SK-N-MC (cell line): ENCODE results near the gene FPR1.

Experiments
- DNase-seq: peaks from one replicate; pipeline ENCODE4 v3.0.0-alpha.2; 2011; ENCODE audit warnings: low read depth, low spot score
- H3K27ac ChIP-seq: fragments of 200-600 bp; sonication (generic); 2 replicates; pipeline ENCODE4 v1.5.1; 2016; ENCODE audit warnings: mixed run types
- H3K36me3 ChIP-seq: fragments of 200-600 bp; sonication (generic); 2 replicates; pipeline ENCODE4 v1.6.1; 2017; ENCODE audit warnings: antibody characterized with exemption, low read length, mixed read lengths; ENCODE audit not compliant: insufficient read depth
- H3K4me3 ChIP-seq: fragments of 200-600 bp; sonication (generic); 2 replicates; pipeline ENCODE4 v1.5.1; 2016
- H3K9ac ChIP-seq: fragments of 200-600 bp; sonication (generic); 2 replicates; pipeline ENCODE4 v1.8.0; 2017; ENCODE audit warnings: mixed run types, mixed read lengths; ENCODE audit not compliant: insufficient read length
- H3K9me3 ChIP-seq: fragments of 200-600 bp; sonication (generic); 2 replicates; pipeline ENCODE4 v1.6.1; 2017; ENCODE audit warnings: low read depth, mild to moderate bottlenecking, antibody characterized with exemption, low read length, moderate library complexity, mixed read lengths
- EZH2 ChIP-seq: fragments of 200-600 bp; sonication (generic); IDR thresholded peaks from one replicate; pipeline ENCODE4 v1.6.1; 2017; ENCODE audit warnings: antibody characterized with exemption
- FOXP2 ChIP-seq: optimal IDR thresholded peaks from 2 replicates; pipeline ENCODE3; 2011; ENCODE audit warnings: mild to moderate bottlenecking, moderate library complexity; ENCODE audit not compliant: insufficient read depth; ENCODE audit errors: extremely low read length, control extremely low read depth
- POLR2AphosphoS5 ChIP-seq: IDR thresholded peaks from 2 replicates; pipeline ENCODE4 v1.6.1; 2012; ENCODE audit warnings: mild to moderate bottlenecking, low read depth, low read length, borderline replicate concordance

Gene FPR1

DNA sequence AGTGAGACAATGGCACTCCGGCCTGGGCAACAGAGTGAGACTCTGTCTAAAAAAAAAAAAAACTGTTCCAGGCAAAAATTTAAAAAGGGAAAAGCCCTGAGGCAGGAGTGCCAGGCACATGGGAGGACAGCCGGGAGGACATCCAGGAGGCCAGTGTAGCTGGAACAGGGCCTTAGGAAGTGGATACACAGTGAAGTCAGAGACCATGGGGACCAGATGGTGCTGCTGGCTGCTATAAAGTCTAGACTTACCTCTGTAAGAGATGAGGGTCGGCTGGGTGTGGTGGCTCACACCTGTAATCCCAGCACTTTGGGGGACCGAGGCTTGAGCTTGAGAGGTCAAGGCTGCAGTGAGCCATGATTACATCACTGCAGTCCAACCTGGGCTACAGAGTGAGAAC, 42.9 kb downstream of the FPR1 start:
- no peak for DNase-seq

DNA sequence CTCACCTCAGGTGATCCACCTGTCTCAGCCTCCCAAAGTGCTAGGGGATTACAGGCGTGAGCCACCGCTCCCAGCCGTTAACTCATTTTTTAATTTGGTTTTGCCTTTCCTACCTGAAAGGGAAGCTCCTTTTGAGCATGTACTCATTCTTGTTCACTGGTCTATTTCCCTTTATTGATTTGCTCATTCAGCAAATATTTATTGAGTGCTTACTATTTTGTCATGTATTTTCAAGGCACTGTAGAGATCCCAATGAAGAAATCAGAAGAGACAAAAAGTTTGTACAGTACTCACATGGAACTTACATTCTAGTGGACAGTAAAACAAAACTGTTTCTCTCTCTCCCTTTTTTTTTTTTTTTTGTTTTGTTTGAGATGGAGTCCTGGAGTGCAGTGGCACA, 44.8 kb downstream of the FPR1 start:
- Histone ChIP-seq H3K36me3 (peaks cover 18% of the 10 kb centered on the region), H3K4me3 (no peak overlapping the region), H3K9ac (no peak overlapping the region), H3K27ac (no peak overlapping the region), H3K9me3 (no peaks in the 10 kb centered on the region)
- no peak for DNase-seq
- no peak for TF ChIP-seq FOXP2
- TF ChIP-seq EZH2: no peak
- TF ChIP-seq POLR2AphosphoS5: no peak

More for the DNA sequence above, 42.9 kb downstream of the FPR1 start:
- Histone ChIP-seq H3K36me3 (peaks cover 16% of the 10 kb centered on the region), H3K4me3 (no peak overlapping the region), H3K9ac (no peak overlapping the region), H3K9me3 (no peaks in the 10 kb centered on the region), H3K27ac (no peak overlapping the region)
- no peak for TF ChIP-seq FOXP2
- no peak for TF ChIP-seq POLR2AphosphoS5
- no peak for TF ChIP-seq EZH2

DNA sequence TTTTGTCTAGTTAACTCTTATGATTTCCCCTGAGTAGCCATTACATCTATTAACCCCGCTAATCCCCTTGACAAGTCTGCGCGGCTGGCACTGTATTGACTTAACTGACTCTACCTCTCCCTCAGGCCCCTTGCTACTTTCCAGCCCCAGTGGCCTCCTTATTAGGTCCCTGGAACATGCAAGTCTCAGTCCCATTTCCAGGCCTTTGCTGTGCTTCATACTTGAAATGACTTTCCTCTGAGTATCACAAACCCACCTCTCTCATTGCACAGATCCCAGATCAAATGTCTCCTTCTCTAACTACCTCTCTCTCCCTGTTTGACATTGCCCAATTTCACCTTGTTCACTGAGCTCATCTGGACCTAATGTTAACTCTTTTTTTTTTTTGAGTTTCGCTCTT, 45.4 kb downstream of the FPR1 start:
- no peak for DNase-seq
- Histone ChIP-seq H3K4me3 (no peak overlapping the region), H3K9ac (no peak overlapping the region), H3K9me3 (no peaks in the 10 kb centered on the region), H3K27ac (no peak overlapping the region), H3K36me3 (peaks cover 24% of the 10 kb centered on the region)
- no peak for TF ChIP-seq POLR2AphosphoS5
- no peak for TF ChIP-seq FOXP2
- no peak for TF ChIP-seq EZH2

DNA sequence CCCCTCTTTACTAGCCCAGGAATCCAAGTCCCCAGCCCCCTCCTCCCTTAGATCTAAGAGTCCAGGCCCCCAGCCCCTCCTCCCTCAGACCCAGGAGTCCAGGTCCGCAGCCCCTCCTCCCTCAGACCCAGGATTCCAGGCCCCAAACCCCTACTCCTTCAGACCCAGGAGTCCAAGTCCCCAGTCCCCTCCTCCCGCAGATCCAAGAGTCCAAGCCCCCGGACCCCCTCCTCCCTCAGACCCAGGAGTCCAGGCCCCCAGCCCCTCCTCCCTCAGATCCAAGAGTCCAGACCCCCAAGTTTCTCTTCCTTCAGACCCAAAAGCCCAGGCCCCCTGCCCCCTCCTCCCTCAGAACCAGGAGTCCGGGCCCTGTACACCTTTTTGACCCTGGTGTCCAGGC, 47.1 kb downstream of the FPR1 start:
- TF ChIP-seq POLR2AphosphoS5: no peak
- TF ChIP-seq FOXP2: no peak
- TF ChIP-seq EZH2: no peak
- Histone ChIP-seq H3K36me3 (peaks cover 31% of the 10 kb centered on the region), H3K9ac (peak overlapping the region; percentile 88), H3K4me3 (peak overlapping the region; percentile 93), H3K9me3 (no peaks in the 10 kb centered on the region), H3K27ac (peak overlapping the region; percentile 70; the same call in 1 of the 2 replicates)
- DNase-seq: no peak

DNA sequence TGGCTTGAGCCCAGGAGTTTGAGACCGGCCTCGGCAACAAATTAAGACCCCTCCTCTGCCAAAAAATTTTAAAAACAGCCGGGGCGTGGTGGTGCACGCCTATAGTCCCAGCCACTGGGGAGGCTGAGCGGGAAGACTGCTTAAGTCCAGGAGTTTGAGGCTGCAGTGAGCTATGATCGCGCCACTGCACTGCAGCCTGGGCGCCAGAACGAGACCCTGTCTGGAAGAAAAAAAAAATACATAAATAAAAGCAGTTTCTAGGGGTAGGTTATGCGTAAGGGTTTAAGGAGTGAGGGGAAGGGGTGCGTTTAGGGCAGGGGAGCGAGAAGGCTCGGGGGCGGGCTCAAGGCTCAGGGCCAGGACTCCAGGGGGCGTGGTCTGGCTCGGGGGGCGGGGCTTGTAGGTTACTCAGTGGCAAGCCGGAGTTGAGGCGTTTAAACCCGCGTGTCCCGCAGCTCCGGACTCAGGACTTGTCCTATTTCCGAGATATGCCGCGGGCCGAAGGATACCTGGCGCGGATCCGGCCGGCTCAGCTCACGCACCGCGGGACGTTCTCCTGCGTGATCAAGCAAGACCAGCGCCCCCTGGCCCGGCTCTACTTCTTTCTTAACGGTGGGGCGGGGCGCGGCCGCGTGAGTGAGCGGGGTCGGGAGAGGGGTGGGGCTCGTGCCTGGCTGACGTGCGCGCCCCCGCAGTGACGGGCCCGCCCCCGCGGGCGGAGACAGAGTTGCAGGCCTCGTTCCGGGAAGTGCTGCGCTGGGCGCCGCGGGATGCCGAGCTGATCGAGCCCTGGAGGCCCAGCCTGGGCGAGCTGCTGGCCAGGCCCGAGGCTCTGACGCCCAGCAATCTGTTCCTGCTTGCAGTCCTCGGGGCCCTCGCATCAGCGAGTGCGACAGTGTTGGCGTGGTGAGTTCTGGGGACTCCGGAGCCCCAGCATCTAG, 47.8 kb downstream of the FPR1 start:
- no peak for DNase-seq
- Histone ChIP-seq H3K4me3 (peak overlapping the region; percentile 93), H3K9me3 (no peaks in the 10 kb centered on the region), H3K9ac (peak overlapping the region; percentile 88), H3K36me3 (peaks cover 34% of the 10 kb centered on the region), H3K27ac (peak overlapping the region; percentile 70)
- TF ChIP-seq POLR2AphosphoS5 (peak; percentile 88), EZH2 (no peak)

- no peak overlapping the region for H3K4me3 ChIP-seq
- no peak overlapping the region for H3K27ac ChIP-seq
- TF ChIP-seq POLR2AphosphoS5 (no peak), FOXP2 (no peak), EZH2 (no peak)
- DNase-seq: no peak
- H3K9me3 ChIP-seq: no peaks in the 10 kb centered on the region
- H3K9ac ChIP-seq: no peak overlapping the region
- peaks cover 42% of the 10 kb centered on the region for H3K36me3 ChIP-seq
Observed at GRCh38 chr19:51702825-51703574, 48.7 kb downstream of the FPR1 start.

- TF ChIP-seq EZH2: no peak
- 0 out of 2 replicates have a peak, but pooled peaks have one; percentile 9 for TF ChIP-seq POLR2AphosphoS5
- TF ChIP-seq FOXP2: no peak
- Histone ChIP-seq H3K27ac (no peak overlapping the region), H3K4me3 (no peak overlapping the region), H3K9ac (no peak overlapping the region), H3K36me3 (peaks cover 49% of the 10 kb centered on the region), H3K9me3 (no peaks in the 10 kb centered on the region)
- DNase-seq: no peak
Observed at GRCh38 chr19:51702103-51702824, 49.4 kb downstream of the FPR1 start.
